Fibroblast of pulmonary artery (primary cell): Measurements from ENCODE around the gene HS1BP3.

Experiments
- DNase-seq: peaks from one replicate; pipeline ENCODE4 v3.0.0-alpha.2; 2010; ENCODE audit warnings: low read depth
- H3K4me3 ChIP-seq: replicated peaks from 2 replicates; pipeline ENCODE4 v1.5.1; 2011; ENCODE audit warnings: low read depth, mild to moderate bottlenecking, control low read depth, low read length, moderate library complexity
- CTCF ChIP-seq: IDR thresholded peaks from 2 replicates; pipeline ENCODE4 v1.5.1; 2011; ENCODE audit warnings: mild to moderate bottlenecking, control low read depth, low read length, inconsistent platforms; ENCODE audit errors: missing control alignments

HS1BP3 gene

GRCh38 chr2:20567926-20568179, 83.0 kb downstream of the HS1BP3 start:
- no peak for TF ChIP-seq CTCF

More at GRCh38 chr2:20567926-20568179, 83.0 kb downstream of the HS1BP3 start:
- no peak overlapping the region for H3K4me3 ChIP-seq
- DNase-seq, result no peak
